ENCODE results near the gene NELFA. TPM values are rescaled to one million over a fixed set of nuclear protein-coding genes. Genes with fewer than 3 reads are reported as not detected.

NELFA gene
- polyA plus RNA-seq, 3 donors: 40.0 to 49.1 (median 41.7) TPM

DNA sequence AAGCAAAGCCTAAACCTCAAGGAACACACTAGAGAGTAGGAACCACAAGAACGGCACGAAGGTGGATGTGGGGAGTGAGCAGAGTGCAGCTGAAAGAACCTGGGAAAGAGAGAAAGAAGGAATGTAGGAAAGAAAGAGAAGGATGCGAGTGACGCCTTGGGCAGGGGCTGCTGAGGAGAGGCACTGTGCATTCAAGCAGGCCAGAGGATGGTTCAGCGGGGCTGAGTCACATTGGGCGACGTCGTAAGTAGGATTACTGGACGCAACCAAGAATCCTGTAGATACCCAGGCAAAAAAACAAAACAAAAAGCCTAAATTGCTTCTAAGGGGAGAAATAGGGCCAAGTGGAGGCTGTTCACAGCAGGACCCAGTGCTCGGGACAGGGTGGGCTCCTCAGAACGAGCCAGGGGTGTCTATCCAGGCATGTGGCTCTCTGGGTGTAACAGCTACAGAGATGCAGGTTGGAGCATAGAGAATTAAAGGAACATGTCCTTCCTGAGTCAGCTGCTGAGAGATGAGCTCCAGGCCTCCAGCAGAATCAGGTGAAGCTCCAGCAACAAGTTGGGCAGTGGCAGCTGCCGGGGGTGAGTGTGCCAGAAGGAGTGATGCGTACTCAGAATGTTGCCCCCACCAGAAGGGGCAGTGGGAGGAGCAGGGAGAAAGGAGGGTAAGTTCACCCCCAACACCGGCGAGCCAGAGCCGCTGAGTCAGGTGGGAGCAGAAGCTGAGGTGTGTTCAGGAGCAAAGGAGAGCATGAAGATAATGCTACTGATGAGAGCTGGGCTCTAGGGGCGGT lies 38.6 kb downstream of the NELFA start:
- no peak for DNase-seq

DNA sequence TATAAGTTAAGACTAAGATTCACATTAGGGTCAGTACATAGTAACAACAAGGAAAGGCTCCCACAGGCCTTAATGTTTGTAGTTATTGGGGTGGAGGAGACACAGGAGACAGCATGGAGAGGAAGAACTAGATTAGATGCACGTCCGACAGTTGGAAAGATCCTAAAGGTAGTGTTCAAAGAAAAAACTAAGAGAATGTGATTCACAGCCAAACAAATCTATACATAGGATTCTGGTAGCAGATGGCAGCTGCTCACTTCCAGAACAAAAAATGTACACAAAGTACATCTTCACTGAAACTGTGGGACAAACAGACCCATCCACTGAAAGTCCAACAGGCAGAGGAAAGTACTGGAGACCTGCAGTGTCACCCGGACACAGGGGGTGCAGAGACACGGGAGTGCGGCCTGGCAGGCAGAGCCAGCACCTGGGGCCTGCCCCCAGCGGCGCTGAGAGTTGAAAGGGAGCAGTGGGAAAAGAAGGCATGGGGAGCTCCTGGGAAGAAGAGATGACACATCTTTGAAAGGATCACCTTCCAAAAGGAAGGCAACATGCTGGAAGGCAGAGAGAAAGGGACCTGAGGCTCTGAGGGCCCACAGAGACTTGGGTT lies 40.0 kb downstream of the NELFA start:
- DNase-seq: no peak

DNA sequence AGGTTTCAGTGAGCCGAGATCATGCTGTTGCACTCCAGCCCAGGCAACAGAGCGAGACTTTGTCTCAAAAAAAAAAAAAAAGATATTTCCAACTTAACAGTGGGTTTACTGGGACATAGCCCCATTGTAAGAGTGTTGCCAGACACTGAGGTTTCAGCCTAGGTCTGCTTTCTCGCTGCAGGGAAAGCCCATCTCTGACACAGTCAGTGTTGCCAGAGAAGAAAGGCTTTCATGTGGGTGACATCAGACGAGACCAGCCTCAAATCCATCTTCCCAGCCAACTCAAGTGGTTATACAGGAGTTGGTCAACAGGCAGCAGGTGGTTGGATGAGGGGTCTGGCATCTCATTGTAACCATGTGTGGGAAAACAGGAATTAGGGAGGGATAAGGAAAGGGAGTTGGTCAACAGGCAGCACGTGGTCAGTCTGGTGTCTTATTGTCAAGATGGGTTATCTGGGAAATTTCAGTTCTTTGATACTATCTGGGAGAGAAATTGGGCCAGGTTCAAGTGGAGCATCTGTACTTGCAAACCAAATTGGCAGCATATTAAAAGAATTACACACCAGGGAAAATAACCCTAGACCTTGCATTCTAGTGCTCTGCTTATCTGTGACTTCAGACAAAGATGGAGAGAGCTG lies 41.1 kb downstream of the NELFA start:
- DNase-seq: no peak

DNA sequence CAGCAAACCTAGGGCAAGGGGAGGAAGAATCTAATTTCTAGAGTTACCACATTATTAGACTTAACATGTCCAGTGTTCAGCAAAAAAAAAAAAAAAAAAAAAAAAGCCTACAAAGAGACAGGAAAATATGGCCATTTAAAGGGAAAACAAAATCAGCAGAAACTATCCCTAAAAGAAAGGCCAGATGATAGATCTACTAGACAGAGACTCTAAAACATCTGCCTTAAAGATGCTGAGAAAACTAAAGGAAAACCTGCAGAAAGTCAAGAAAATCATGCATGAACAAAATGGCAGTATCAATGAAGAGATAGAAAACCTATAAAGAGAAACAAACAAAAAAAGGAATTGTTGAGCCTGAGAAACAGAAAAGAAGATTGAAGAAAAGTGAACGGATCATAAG lies 43.8 kb downstream of the NELFA start:
- DNase-seq: no peak

DNA sequence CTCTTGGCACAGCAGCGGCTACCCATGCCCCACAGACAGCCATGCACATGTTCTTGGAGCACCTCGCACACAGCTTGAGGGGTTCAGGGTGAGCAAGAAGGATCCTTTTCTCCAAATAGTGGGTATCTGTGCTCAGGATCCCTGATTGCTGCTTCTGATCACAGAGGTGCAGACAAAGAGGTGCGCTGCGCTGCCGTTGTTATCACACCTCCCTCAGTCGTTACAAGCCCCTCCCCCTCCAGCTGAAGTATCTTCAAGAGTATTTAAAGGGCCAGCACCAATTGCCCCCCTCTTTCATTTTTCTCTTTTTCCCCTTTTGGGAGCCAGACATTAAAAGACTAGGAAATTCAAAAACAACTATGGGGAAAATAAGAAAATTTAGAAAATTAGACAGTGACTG lies 44.3 kb downstream of the NELFA start:
- no peak for DNase-seq

DNA sequence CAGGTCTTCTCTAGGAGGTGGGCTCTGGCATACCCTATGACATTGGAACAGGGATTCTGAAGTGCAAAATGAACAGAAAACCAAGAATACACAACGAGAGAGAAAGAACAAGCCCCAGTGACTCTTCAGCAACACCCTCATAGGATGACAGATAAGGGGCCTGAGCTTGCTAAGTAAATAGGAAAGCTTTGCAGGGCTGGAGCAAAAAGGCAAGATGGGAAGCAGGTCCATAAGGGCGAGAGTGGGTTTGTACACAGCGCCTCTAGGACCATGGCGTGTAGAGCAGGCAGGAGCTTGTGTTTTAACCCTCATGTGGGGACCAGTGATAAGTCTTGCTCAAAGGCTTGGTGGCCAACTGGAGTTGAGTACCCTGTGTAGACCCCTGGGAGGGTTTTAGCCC lies 45.8 kb downstream of the NELFA start:
- no peak for DNase-seq

DNA sequence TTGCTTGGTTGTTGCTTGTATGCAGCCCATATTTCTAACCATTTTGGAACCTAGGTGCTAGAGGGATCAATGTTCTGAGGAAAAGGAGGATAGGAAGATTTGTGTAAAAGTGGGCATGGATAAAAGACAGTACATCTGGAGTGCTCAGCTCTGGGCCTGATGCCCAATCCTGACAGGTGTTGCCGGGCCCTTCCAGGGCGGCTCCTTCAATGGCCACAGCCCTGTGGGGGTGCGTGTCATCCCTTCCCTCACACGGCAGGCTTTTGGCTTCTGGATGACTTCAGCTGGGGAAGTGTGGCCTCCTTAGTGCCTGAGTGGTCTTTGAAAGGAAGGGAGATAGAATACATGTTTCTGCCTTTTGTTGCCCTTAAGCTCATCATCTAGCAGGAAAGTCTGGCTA lies 47.2 kb downstream of the NELFA start:
- no peak for DNase-seq

DNA sequence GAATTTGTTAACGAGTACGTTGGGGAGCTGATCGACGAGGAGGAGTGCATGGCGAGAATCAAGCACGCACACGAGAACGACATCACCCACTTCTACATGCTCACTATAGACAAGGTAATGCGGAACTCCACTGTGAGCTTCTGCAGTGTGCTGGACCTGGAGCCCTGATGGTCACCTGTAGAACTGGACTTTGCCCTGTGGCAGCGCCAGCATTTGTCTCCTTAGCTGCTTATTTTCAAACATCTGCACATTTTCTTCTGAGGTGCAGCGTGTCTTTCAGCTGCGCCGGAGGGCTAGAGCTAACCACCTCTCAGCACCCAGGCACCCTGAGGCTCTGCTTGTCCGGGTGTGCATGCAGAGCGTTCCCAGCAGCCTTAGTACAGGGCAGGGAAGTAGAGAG lies 47.7 kb downstream of the NELFA start:
- DNase-seq: no peak

DNA sequence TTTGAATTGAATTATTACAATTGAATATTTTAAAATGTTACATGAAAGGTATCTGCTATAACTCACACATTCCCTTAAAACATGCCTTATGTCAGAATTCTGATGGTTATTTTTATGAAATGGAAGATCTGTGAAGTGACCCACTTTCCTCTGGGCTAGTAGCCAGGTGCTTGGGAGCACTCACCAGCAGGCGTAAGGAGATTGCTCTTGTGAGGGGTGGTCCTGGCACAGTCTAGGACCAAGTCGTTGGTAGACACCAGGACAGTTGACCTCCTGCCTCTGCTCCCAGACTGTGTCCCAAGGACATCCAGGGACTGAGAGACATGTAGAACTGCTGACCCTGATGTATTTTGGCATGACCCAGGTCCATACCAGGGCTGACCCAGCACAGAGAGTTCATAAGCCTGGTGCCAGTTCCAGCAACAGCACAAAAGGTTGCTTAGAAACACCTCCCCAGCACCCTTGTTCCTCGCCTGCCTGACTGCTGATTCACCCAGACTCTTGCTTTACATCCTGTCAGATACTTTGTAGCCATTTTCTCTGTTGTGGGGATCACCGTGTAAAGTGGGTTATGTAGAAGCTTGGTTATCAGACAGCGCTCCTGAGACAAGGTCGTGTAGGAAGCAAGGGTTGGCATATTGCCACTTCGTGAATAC lies 48.5 kb downstream of the NELFA start:
- no peak for DNase-seq

DNA sequence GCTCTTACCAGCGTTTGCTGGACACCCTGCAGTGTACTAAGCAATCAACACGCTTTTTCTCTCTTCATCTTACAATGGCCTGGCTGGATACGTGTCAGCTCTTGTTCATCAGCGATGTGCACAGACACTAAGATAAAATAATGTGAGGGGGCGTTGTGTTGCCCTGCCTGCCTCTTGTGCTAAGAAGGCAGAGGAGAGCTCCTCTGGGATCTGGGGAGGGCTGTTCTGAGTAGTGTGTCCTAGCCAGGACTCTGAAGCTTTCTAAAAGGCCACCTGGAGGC lies 49.7 kb downstream of the NELFA start:
- no peak for DNase-seq

DNA sequence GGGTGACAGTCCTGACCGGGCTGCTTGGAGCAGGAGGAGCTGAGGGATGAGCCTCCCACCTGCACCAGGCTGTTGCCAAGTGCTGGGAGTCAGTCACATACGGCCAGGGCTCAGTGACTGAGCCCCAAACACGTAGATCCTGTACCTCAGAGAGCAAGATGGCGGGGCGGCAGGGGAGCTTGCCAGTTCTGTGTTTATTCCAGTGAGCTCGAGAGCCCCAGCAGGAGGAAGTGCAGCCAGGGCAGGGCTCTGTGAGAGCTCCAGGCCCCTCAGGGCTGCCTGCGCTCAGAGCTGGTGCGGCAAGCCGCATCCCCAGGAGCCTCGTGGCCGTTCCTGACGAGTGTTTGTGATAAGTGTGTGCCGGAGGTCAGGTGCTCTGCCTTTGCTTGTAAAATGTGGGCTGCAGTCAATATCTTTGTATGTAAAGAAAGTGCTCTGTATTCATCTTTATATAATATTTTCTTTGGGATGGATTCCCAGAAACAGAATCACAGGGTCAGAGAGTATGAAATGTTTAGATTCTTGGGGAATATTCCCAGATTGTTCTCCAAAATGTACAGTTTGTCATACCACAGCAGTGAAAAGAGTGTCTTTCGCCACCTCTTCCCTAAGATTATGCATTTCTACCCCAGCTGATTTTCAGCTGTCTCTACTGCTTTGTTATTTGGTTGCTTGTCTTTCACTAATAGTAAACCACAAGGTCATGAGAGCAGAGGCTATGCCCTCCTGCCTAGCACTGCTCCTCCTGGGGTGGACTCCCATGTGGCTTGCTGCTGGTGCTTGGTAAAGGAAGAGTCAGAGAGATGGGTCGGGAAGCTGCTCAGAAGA lies 50.3 kb downstream of the NELFA start:
- no peak for DNase-seq

DNA sequence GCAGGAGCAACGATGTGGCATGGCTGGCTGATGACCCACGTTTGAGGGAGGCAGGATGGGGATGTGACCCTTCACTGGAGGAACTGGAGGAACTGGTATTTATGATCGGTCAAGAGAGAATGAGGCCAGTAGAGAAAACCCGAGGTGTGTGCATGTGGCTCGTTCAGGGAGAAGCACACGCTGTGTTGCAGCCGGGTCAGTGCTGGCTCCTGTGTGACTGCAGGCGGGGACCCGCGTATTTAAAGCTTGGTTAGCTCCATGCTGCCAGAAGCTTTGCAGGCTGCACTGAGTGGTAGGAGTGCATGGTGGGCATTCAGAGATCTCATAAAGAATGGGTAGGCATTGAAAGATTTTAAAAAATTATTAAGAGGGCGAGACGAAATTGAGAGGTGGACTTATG lies 52.1 kb downstream of the NELFA start:
- no peak for DNase-seq

DNA sequence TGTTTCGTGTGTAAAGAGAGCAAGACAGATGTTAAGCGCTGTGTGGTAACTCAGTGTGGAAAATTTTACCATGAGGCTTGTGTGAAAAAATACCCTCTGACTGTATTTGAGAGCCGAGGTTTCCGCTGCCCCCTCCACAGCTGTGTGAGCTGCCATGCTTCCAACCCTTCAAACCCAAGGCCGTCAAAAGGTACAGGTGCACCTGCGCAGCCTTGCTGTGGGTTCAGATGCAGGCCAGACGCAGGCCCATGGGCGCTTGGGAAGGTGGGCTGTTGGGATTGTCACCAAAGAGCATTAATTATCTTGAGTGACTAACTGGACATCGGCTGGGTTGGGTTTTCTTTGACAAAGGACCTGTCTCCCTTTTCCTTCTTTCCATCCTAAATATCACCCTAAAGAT lies 55.4 kb downstream of the NELFA start:
- no peak for DNase-seq

DNA sequence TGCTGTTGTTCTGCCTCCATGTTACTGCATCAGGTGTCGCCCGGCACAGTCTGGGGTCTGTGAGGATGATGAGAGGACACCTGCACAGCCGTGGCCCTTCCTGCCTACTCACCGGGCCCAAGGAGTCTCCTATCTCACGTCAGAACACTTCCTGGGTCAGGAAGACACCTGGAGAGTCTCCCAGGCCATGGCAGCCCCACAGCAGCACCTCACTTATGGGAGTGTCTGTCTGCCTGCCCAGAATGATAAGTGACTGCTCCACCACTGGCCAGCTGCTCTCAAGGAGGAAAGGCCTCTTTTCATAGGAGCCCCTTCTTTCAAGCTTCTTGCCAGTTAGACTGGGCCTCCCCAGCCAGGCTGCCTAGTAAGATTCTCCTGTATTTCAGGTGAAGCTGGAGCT lies 56.1 kb downstream of the NELFA start:
- DNase-seq: no peak

DNA sequence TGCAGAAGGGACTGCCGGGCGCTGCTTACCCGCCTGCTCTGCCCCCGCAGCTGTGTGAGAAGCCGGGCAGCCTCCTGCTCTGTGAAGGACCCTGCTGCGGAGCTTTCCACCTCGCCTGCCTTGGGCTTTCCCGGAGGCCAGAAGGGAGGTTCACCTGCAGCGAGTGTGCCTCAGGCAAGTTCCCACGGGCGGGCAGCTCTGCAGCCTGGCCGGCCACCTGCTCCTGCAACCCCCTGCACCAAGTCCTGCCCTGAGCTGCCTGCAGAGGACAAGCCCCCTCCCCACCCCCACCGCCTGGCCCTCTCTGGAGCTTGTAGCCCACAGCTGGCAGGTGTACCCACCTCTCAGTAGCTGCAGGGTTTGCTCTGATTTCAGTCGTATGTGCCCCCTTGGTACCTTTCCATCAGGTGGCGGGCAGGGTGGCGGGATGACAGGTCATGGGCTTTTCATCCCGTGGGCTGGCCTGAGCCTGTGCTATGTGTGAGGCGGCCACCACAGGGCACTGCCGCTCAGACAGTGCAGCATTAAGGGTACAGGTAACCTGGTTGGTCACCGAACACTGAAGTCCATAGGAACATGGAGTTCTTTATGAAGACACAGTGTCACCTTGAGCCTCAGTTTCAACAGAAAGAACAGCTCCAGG lies 56.6 kb downstream of the NELFA start:
- DNase-seq: no peak

DNA sequence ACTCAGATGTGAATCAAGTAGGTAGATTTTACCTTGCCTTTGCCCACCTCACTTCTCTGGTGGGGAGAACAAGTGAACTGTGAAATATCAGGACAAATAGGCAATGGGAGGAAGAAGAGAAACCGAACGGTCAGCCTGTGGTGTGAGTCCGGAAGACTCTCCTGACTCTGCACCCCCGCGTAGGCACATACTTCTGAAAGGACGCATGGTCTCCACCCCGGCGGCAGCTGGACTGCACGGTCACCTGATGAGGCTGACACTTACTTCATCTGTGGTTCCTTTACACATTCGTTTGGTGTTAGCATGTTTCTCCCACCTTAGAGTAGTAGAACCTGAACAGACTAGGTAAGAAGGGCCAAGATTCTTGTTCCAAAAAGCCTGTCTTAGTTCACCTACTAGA lies 58.4 kb downstream of the NELFA start:
- no peak for DNase-seq

DNA sequence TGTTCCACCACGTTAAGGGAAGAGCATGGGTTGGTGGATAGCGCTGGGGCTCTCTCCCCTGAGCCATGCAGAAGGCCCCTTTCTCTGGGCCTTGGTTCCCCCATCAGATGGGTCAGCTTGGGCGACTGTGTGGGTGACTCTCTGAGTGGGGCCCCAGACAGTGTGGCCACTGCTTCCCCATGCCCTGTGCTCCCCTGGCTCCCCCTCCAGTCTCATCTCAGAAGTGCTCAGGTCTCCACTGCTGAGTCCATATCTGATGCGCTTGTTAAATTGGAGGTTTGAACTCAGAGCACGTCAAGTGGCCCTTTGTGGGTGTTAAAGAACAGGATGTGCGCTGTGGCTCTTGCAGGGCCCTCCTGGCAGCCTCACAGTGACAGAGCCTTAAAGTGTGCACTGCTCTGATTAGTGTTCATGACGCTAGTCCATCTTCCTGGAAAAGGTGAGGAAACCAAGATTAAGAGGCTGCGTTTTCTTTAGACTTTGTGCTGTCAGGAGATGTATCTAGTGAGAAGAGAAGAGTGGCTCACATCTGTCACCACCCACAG lies 59.8 kb downstream of the NELFA start:
- DNase-seq: no peak

DNA sequence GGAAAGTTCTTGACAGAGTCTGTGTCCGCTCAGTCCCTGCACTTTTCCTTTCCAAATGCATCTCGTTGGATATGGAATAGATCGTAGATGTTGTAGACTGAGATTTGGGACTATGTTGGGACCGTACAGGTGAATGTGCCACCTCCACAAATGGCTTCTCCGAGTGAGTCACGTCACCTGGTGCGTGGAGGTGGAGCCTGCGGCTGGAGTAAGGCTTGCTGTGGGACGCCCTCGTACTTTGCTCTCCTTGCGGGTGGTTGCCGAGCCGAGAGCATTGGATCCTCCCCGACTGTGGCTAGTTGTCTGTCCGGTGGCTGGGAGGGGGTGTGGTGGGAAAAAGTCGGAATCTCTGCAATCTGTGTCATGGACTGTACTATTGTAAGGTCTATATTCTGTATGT lies 60.5 kb downstream of the NELFA start:
- DNase-seq: no peak

DNA sequence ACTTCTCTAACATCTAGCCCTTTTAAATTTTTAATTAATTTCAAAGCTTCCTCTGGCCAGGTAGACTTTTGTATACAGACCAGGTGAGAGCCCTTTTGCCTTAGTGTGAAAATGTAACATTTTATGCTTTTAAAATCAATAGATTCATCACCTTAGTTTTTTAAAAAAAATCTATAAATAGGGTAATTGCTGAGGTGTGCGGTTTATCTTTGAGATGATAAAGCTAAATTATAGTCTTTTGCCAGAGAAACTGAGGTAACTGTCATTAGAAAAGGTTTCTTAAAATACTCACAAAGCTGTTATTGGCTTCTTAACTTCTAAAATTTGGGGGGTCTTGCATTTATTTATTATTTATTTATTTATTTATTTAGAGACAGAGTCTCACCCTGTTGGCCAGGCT lies 62.9 kb downstream of the NELFA start:
- DNase-seq: no peak

DNA sequence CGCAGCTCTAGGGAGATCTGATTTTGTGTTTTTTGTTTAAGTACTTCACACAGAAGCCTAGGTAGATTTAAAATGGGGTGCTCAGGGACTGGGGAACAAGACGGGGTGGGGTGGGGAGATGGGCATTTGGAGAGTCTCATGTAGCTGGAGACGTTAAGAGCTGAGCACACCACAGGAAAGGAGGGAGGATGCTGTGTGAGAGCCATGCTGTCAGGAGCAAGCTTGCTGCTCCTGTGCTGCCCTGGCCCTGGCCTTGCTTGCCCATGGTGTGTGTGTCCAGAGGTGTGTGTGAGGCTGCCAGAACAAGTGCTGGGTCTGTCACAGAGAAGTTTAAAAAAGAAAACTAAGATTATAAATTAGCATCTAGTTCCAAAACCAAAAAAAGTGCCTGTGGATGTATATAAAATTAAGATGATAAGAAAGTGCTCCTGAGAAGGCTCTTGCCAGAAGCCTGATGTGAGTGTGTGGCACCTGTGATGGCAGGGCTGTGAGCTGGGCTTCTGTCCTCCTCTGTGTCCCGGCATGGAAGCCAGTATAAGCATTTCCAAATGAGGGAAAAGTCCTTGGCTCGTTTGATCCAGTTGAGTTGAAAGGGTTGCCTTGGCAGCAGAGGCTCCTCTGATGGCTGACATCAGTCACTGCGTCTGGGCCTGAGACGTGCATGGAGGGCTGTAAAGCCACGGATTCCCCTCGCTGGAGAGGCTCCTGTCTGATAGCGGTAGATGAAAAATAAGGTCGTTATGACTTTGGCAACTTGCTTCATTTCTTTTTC lies 63.5 kb downstream of the NELFA start:
- no peak for DNase-seq

DNA sequence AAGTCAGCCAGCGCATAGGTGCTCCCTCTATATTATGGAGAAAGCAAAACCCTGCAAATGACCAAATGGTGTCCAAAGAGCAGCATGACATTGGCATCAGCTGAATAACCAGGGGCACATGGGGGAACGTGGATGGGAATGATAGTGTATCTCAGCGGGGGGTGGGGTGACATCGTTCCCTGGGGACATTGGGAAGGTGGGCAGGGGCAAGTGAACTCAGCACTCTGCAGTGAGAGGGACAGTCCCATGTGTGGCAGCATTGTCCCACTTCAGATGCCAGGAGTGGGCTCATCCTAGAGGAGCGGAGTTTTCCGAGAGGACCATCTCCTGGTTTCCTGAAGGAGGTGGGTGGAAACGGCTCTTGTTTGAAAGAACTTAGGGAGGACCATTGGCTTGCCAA lies 64.8 kb downstream of the NELFA start:
- no peak for DNase-seq
